Neural crest cell (in vitro differentiated cells): Measurements from ENCODE around the gene PCSK5. TPM values are rescaled to one million over a fixed set of nuclear protein-coding genes. Genes with fewer than 3 reads are reported as not detected.

Source experiments
- DNase-seq: peaks from one replicate; pipeline ENCODE4 v3.0.0; 2021; ENCODE audit warnings: low read depth, mixed read lengths, low spot score
- H3K27ac Mint-ChIP-seq: one replicate; pipeline ENCODE4 v1.8.0; 2021; ENCODE audit warnings: mild to moderate bottlenecking, mixed read lengths; ENCODE audit not compliant: unreplicated experiment
- H3K27me3 Mint-ChIP-seq: 2 replicates; pipeline ENCODE4 v1.8.0; 2021; ENCODE audit warnings: low read depth, mild to moderate bottlenecking, mixed read lengths
- H3K36me3 Mint-ChIP-seq: 2 replicates; pipeline ENCODE4 v1.8.0; 2021; ENCODE audit warnings: low read depth, mild to moderate bottlenecking, mixed read lengths
- H3K4me1 Mint-ChIP-seq: 2 replicates; pipeline ENCODE4 v1.8.0; 2021; ENCODE audit warnings: mixed read lengths
- H3K4me3 Mint-ChIP-seq: one replicate; pipeline ENCODE4 v1.8.0; 2021; ENCODE audit warnings: mild to moderate bottlenecking, mixed read lengths
- H3K9me3 Mint-ChIP-seq: 2 replicates; pipeline ENCODE4 v1.8.0; 2021; ENCODE audit warnings: mixed read lengths
- total RNA-seq: library from RNA; stranded (reverse); gene quantifications from 2 replicates; pipeline ENCODE4 v1.2.1, GENCODE V29; 2021
- TF ChIP-seq, protein P1 (sequence below): fragments of 200-600 bp; sonication (generic); conservative IDR thresholded peaks from 2 replicates; pipeline ENCODE4 v1.5.0; 2021; ENCODE audit warnings: antibody characterized with exemption, mild to moderate bottlenecking

The PCSK5 gene
- total RNA-seq, 1 donor from 2014 or later = 3.1 TPM

DNA sequence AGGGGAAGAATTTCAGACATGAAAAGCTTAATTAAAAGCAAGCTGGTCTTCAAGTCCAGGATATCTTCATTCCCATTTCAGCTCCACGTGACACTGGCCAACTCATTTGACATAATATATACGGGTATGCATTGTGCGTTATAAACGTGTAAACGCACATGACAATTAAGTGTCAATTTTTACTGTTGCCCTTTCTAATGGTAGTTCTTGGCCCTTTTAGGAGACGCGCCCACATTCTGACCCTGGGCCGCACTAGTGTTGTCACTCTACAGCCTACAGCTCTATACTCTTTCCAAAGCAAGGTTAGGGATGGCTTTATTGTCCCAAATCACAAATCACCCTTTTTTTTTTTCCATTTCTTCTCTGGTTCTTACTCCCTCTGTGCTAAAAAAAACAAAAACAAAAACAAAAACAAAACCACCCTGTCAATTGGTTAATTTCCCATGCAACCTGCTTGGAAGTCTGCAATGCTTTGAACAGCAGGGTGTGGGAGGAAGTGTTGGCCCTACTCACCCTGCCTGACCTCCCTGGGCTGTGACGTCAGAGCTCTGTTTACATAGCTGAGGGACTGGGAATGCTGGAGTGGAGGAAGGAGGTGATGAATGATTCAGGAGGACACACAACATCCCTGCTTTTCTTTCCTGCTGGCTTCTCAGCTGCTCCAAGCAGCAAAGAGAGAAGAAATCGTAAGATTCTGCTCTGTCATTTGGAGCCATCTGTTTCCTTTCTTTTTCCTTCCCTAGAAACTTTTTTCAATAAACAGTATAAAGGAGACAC is 484.5 kb downstream of the PCSK5 start:
- H3K27me3 Mint-ChIP-seq = no peaks in the 10 kb centered on the region
- no peaks in the 10 kb centered on the region for H3K9me3 Mint-ChIP-seq
- TF ChIP-seq, protein P1, sequence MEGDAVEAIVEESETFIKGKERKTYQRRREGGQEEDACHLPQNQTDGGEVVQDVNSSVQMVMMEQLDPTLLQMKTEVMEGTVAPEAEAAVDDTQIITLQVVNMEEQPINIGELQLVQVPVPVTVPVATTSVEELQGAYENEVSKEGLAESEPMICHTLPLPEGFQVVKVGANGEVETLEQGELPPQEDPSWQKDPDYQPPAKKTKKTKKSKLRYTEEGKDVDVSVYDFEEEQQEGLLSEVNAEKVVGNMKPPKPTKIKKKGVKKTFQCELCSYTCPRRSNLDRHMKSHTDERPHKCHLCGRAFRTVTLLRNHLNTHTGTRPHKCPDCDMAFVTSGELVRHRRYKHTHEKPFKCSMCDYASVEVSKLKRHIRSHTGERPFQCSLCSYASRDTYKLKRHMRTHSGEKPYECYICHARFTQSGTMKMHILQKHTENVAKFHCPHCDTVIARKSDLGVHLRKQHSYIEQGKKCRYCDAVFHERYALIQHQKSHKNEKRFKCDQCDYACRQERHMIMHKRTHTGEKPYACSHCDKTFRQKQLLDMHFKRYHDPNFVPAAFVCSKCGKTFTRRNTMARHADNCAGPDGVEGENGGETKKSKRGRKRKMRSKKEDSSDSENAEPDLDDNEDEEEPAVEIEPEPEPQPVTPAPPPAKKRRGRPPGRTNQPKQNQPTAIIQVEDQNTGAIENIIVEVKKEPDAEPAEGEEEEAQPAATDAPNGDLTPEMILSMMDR = no peak
- H3K36me3 Mint-ChIP-seq = no peaks in the 10 kb centered on the region
- no peak overlapping the region for H3K27ac Mint-ChIP-seq
- no peak for DNase-seq
- peaks cover 20% of the 10 kb centered on the region for H3K4me1 Mint-ChIP-seq
- H3K4me3 Mint-ChIP-seq = no peak overlapping the region

DNA sequence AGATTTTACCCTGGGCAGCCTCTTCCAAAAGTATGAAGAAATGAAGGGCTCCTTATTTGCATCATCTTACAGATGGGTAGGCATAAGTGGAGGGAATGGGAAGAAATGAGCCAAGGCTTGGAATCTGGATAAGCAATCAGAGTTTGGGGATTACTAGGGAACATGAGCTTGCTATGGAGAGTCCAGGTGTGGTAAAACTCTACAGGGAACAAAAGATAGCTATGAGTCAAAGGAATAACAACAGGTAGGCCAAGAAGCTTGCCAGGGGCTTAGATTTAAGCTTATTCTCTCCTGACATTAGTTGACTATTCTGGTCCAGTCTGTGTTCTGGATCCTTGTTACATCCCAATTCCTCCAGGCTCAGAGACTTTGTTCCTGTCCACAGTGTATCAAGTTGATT is 487.3 kb downstream of the PCSK5 start:
- DNase-seq = no peak
- H3K36me3 Mint-ChIP-seq = no peaks in the 10 kb centered on the region

DNA sequence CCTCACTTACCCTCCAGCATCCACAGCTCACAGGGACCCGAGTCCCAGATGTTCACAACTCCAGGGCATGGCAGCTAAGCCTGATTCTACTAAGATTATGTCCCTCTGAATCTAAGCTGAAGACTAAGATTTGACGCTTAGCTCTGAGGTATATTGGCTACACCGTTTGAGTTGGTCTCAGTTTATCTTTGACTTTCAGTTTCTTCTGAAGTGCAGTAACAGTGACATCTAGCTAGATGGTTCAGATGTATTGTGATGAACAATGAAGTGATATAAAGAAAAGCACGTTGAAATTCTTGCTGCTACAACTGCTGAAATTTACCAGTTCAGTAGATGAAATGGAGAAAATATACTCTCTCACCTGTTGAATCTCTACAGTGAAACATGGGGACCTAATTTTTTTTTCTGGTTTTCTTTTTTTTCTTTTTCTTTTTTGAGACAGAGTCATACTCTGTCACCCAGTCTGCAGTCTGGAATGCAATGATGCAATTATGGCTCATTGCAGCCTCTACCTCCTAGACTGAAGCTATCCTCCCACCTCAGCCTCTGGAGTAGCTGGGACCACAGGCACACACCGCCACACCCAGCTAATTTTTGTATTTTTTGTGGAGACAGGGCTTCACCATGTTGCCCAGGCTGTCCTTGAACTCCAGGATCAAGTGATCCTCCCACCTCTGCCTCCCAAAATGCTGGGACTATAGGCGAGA is 488.0 kb downstream of the PCSK5 start:
- H3K27me3 Mint-ChIP-seq = no peaks in the 10 kb centered on the region
- H3K9me3 Mint-ChIP-seq = no peaks in the 10 kb centered on the region
- no peak for DNase-seq
- TF ChIP-seq, protein P1 = no peak
- H3K36me3 Mint-ChIP-seq = no peaks in the 10 kb centered on the region
- peaks cover 15% of the 10 kb centered on the region for H3K4me1 Mint-ChIP-seq
- H3K4me3 Mint-ChIP-seq = no peak overlapping the region
- H3K27ac Mint-ChIP-seq = no peak overlapping the region

More for the DNA sequence above, 487.3 kb downstream of the PCSK5 start:
- TF ChIP-seq, protein P1 = no peak
- Mint-ChIP-seq H3K27me3 (no peaks in the 10 kb centered on the region), H3K4me3 (no peak overlapping the region), H3K27ac (no peak overlapping the region), H3K9me3 (no peaks in the 10 kb centered on the region), H3K4me1 (peaks cover 20% of the 10 kb centered on the region)

- Mint-ChIP-seq H3K9me3 (no peaks in the 10 kb centered on the region), H3K4me1 (peaks cover 17% of the 10 kb centered on the region), H3K4me3 (no peak overlapping the region), H3K36me3 (no peaks in the 10 kb centered on the region), H3K27ac (no peak overlapping the region), H3K27me3 (no peaks in the 10 kb centered on the region)
- TF ChIP-seq, protein P1 = no peak
- no peak for DNase-seq
These were observed 489.0 kb downstream of the PCSK5 start for GRCh38 chr9:76379494-76379893.

DNA sequence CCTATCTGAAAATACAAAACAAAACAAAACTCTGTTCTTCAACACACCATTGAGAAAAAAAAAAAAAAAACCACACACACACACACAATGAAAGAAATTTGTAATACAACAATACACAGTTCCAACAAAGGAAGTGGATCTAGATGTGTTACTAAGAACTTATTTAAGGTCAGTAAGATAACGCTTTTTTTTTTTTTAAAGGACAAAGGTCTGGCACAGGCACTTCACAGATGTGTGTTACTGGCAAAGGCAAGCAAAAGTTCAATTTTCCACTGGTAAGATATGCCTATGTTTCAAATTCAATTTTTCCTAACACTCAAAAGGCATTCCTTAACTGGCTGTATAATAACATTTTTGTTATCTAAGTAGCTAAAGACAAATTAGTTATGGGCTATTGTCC is 500.2 kb downstream of the PCSK5 start:
- Mint-ChIP-seq H3K27ac (no peak overlapping the region), H3K36me3 (peaks cover 7% of the 10 kb centered on the region), H3K4me1 (peaks cover 18% of the 10 kb centered on the region), H3K4me3 (no peak overlapping the region), H3K27me3 (peaks cover 2% of the 10 kb centered on the region), H3K9me3 (no peaks in the 10 kb centered on the region)
- TF ChIP-seq, protein P1 = no peak
- no peak for DNase-seq
